KG1 (cell line): ENCODE data around the gene RNF187.

Experiments used
- DNase-seq: peaks from one replicate; lab custom pipeline; 2025; lab: John Stamatoyannopoulos, UW

Gene RNF187

GRCh38 chr1:228544921-228545591, 57.9 kb downstream of the RNF187 start:
- DNase-seq, result no peak
